ENCODE measurements around the gene CGAS. TPM values are rescaled to one million over a fixed set of nuclear protein-coding genes. Genes with fewer than 3 reads are reported as not detected.
A peak's percentile ranks its signal among the peaks of the same experiment; 100 is the strongest.

CGAS gene
- total and polyA plus RNA-seq, 2 of the 13 experiments (the other 11 are each of a cell fraction or from before 2014, with no cell fraction given), result 0.03 to 0.07 TPM

DNA sequence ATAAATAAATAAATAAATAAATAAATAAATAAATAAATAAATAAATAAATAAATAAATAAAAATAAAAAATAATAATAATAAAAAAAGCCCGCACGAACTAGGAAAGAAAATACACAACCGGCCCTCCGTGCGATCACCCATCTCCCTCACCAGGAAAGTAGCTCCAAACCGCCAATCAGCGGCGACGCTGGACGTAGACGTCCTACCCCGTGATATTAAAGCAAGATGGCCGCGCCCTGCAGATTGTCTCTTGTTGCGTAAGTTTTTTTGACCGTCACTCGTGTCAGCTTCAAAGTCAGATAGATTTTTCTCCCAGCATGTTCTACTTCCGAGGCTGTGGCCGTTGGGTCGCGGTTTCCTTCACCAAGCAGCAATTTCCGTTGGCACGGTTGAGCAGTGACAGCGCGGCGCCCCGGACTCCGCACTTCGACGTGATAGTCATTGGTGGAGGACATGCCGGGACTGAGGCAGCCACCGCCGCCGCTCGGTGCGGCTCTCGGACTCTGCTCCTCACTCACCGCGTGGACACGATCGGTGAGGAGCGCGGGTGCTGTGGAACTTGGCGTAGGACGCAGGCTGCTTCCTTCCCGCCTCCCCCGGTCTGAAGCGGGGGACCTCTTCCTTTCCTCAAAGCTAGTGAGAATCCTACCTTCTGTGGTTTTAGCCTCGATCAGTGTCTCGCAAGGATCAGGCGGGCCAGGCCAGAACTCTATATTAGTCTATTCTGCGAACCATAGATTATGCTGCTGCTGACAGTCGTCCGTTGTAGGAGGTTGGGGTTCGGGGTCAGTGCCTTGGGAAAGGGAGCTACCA lies 9.6 kb upstream of the CGAS start, which contains the start of gene MTO1 (continued):
- TF ChIP-seq, protein P1, sequence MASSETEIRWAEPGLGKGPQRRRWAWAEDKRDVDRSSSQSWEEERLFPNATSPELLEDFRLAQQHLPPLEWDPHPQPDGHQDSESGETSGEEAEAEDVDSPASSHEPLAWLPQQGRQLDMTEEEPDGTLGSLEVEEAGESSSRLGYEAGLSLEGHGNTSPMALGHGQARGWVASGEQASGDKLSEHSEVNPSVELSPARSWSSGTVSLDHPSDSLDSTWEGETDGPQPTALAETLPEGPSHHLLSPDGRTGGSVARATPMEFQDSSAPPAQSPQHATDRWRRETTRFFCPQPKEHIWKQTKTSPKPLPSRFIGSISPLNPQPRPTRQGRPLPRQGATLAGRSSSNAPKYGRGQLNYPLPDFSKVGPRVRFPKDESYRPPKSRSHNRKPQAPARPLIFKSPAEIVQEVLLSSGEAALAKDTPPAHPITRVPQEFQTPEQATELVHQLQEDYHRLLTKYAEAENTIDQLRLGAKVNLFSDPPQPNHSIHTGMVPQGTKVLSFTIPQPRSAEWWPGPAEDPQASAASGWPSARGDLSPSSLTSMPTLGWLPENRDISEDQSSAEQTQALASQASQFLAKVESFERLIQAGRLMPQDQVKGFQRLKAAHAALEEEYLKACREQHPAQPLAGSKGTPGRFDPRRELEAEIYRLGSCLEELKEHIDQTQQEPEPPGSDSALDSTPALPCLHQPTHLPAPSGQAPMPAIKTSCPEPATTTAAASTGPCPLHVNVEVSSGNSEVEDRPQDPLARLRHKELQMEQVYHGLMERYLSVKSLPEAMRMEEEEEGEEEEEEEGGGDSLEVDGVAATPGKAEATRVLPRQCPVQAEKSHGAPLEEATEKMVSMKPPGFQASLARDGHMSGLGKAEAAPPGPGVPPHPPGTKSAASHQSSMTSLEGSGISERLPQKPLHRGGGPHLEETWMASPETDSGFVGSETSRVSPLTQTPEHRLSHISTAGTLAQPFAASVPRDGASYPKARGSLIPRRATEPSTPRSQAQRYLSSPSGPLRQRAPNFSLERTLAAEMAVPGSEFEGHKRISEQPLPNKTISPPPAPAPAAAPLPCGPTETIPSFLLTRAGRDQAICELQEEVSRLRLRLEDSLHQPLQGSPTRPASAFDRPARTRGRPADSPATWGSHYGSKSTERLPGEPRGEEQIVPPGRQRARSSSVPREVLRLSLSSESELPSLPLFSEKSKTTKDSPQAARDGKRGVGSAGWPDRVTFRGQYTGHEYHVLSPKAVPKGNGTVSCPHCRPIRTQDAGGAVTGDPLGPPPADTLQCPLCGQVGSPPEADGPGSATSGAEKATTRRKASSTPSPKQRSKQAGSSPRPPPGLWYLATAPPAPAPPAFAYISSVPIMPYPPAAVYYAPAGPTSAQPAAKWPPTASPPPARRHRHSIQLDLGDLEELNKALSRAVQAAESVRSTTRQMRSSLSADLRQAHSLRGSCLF (CRISPR knock-in tag; IDR thresholded peaks at IDR 0.05; ENCODE audit: borderline replicate concordance), result no peak
- TF ChIP-seq, protein P2, sequence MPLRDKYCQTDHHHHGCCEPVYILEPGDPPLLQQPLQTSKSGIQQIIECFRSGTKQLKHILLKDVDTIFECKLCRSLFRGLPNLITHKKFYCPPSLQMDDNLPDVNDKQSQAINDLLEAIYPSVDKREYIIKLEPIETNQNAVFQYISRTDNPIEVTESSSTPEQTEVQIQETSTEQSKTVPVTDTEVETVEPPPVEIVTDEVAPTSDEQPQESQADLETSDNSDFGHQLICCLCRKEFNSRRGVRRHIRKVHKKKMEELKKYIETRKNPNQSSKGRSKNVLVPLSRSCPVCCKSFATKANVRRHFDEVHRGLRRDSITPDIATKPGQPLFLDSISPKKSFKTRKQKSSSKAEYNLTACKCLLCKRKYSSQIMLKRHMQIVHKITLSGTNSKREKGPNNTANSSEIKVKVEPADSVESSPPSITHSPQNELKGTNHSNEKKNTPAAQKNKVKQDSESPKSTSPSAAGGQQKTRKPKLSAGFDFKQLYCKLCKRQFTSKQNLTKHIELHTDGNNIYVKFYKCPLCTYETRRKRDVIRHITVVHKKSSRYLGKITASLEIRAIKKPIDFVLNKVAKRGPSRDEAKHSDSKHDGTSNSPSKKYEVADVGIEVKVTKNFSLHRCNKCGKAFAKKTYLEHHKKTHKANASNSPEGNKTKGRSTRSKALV (CRISPR knock-in tag; IDR thresholded peaks at IDR 0.05), result no peak
- TF ChIP-seq ZNF644 (CRISPR knock-in tag; IDR thresholded peaks at IDR 0.05; ENCODE audit: low read depth) (no peak), ZNF790 (CRISPR knock-in tag; IDR thresholded peaks at IDR 0.05; ENCODE audit: borderline replicate concordance) (no peak), RFX3 (CRISPR knock-in tag; IDR thresholded peaks at IDR 0.05) (no peak), MBNL3 (CRISPR knock-in tag; conservative IDR thresholded peaks at IDR 0.05) (no peak), PHB2 (IDR thresholded peaks at IDR 0.05; ENCODE audit: partially characterized antibody) (no peak), GATAD1 (CRISPR knock-in tag; IDR thresholded peaks at IDR 0.05) (peak; percentile 91), ELF1 (CRISPR knock-in tag; IDR thresholded peaks at IDR 0.05) (no peak), ZNF605 (CRISPR knock-in tag; IDR thresholded peaks at IDR 0.05) (peak; percentile 72; the same call in 1 of the 2 replicates), ZNF841 (CRISPR knock-in tag; IDR thresholded peaks at IDR 0.05; ENCODE audit: borderline replicate concordance) (no peak), SALL1 (CRISPR knock-in tag; IDR thresholded peaks at IDR 0.05) (peak; percentile 79), RBM39 (IDR thresholded peaks at IDR 0.05; ENCODE audit: low read depth, low read length, poor library complexity, severe bottlenecking) (peak; percentile 79), ZBTB20 (CRISPR knock-in tag; IDR thresholded peaks at IDR 0.05; ENCODE audit: borderline replicate concordance, low read depth) (peak; percentile 47; the same call in 1 of the 2 replicates)
- TF ChIP-seq, protein P3, sequence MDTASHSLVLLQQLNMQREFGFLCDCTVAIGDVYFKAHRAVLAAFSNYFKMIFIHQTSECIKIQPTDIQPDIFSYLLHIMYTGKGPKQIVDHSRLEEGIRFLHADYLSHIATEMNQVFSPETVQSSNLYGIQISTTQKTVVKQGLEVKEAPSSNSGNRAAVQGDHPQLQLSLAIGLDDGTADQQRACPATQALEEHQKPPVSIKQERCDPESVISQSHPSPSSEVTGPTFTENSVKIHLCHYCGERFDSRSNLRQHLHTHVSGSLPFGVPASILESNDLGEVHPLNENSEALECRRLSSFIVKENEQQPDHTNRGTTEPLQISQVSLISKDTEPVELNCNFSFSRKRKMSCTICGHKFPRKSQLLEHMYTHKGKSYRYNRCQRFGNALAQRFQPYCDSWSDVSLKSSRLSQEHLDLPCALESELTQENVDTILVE (CRISPR knock-in tag; IDR thresholded peaks at IDR 0.05), result no peak
- TF ChIP-seq, protein P4, sequence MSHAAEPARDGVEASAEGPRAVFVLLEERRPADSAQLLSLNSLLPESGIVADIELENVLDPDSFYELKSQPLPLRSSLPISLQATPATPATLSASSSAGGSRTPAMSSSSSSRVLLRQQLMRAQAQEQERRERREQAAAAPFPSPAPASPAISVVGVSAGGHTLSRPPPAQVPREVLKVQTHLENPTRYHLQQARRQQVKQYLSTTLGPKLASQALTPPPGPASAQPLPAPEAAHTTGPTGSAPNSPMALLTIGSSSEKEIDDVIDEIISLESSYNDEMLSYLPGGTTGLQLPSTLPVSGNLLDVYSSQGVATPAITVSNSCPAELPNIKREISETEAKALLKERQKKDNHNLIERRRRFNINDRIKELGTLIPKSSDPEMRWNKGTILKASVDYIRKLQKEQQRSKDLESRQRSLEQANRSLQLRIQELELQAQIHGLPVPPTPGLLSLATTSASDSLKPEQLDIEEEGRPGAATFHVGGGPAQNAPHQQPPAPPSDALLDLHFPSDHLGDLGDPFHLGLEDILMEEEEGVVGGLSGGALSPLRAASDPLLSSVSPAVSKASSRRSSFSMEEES (CRISPR knock-in tag; IDR thresholded peaks at IDR 0.05), result 0 out of 2 replicates have a peak, but pooled peaks have one; percentile 22
- TF ChIP-seq, protein P5, sequence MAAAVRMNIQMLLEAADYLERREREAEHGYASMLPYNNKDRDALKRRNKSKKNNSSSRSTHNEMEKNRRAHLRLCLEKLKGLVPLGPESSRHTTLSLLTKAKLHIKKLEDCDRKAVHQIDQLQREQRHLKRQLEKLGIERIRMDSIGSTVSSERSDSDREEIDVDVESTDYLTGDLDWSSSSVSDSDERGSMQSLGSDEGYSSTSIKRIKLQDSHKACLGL (CRISPR knock-in tag; IDR thresholded peaks at IDR 0.05), result peak; percentile 31; the same call in 1 of the 2 replicates
